MCF 10A (cell line): ENCODE data around the gene ARHGAP25. TPM values are rescaled to one million over a fixed set of nuclear protein-coding genes. Genes with fewer than 3 reads are reported as not detected.

ENCODE experiments used
- BruUV-seq: library from RNA; stranded (reverse); fragments of 400-500 nt; replicated peaks from 2 replicates; lab custom pipeline; 2021; lab: Mats Ljungman, UMichigan
- CTCF ChIA-PET: fragments of 300-600 bp; sonication (Branson Sonifier 250); formaldehyde crosslinking; extraction: SDS; loops from one replicate; lab custom pipeline; 2021; ENCODE audit warnings: antibody characterized with exemption, inconsistent platforms; lab: Yijun Ruan, JAX
- POLR2A ChIA-PET: fragments of 300-600, 350-650 bp; sonication (Branson Sonifier 250); formaldehyde crosslinking; extraction: SDS; loops from one replicate; lab custom pipeline; 2020; ENCODE audit warnings: antibody characterized with exemption, inconsistent platforms; lab: Yijun Ruan, JAX
- DNase-seq: peaks from one replicate; pipeline ENCODE4 v3.0.0-alpha.2; 2018; ENCODE audit not compliant: unreplicated experiment
- H3K27ac Mint-ChIP-seq: one replicate; pipeline ENCODE4 v1.8.0; 2022; ENCODE audit warnings: mild to moderate bottlenecking, low read depth, mixed read lengths; ENCODE audit not compliant: unreplicated experiment
- H3K27me3 Mint-ChIP-seq: one replicate; pipeline ENCODE4 v1.8.0; 2022; ENCODE audit warnings: mixed read lengths; ENCODE audit not compliant: insufficient read depth, unreplicated experiment
- H3K36me3 Mint-ChIP-seq: one replicate; pipeline ENCODE4 v1.8.0; 2022; ENCODE audit warnings: mild to moderate bottlenecking, moderate library complexity, mixed read lengths; ENCODE audit not compliant: insufficient read depth, unreplicated experiment
- H3K4me1 Mint-ChIP-seq: one replicate; pipeline ENCODE4 v1.8.0; 2022; ENCODE audit warnings: mixed read lengths; ENCODE audit not compliant: insufficient read depth, unreplicated experiment
- H3K4me3 Mint-ChIP-seq: one replicate; pipeline ENCODE4 v1.8.0; 2022; ENCODE audit warnings: mild to moderate bottlenecking, moderate library complexity, mixed read lengths; ENCODE audit not compliant: unreplicated experiment
- H3K9me3 Mint-ChIP-seq: one replicate; pipeline ENCODE4 v1.8.0; 2022; ENCODE audit warnings: mixed read lengths; ENCODE audit not compliant: unreplicated experiment
- CTCF ChIP-seq: fragments of 200-600 bp; IDR thresholded peaks from one replicate; pipeline ENCODE4 v1.8.0; 2022; ENCODE audit warnings: antibody characterized with exemption, mild to moderate bottlenecking; ENCODE audit not compliant: unreplicated experiment
- intact Hi-C: fragments of 100-400 bp; cut with micrococcal nuclease; formaldehyde crosslinking; loops from 2 replicates; pipeline ENCODE4 v1.14.1; 2022
- total RNA-seq: library from RNA; stranded (reverse); gene quantifications from 2 replicates; pipeline ENCODE4 v1.2.3, GENCODE V29; 2022

Gene ARHGAP25
- total RNA-seq, 1 experiment from 2014 or later, result 0.93 TPM

GRCh38 chr2:68762100-68762499 is 27.5 kb downstream of the ARHGAP25 start:
- POLR2A ChIA-PET, result interaction anchor here (1.0 kb wide), 1 partner anchor 10 kb away, joined by 3 read pairs; no protein-coding TSS in a partner anchor
- BruUV-seq, result no TSS peak
- intact Hi-C loops, result no loop called here
- Mint-ChIP-seq H3K9me3 (peaks cover 2% of the 10 kb centered on the region), H3K27ac (no peak overlapping the region), H3K4me3 (no peak overlapping the region), H3K36me3 (no peaks in the 10 kb centered on the region), H3K4me1 (peaks cover 11% of the 10 kb centered on the region), H3K27me3 (no peaks in the 10 kb centered on the region)
- DNase-seq, result no peak
- no peak for TF ChIP-seq CTCF
- CTCF ChIA-PET, result interaction anchor here (0.6 to 1.6 kb wide), 4 partner anchors 10 to 320 kb away, joined by 3 to 6 read pairs (median 3); no protein-coding TSS in a partner anchor

- intact Hi-C loops, result no loop called here
- CTCF ChIA-PET, result interaction anchor here (0.6 to 1.6 kb wide), 3 partner anchors 11 to 321 kb away, joined by 3 to 6 read pairs (median 3); no protein-coding TSS in a partner anchor
- H3K4me3 Mint-ChIP-seq, result no peak overlapping the region
- H3K9me3 Mint-ChIP-seq, result no peaks in the 10 kb centered on the region
- no peak overlapping the region for H3K27ac Mint-ChIP-seq
- POLR2A ChIA-PET, result interaction anchor here (1.0 kb wide), 1 partner anchor 11 kb away, joined by 3 read pairs; no protein-coding TSS in a partner anchor
- no TSS peak for BruUV-seq
- TF ChIP-seq CTCF, result no peak
- H3K36me3 Mint-ChIP-seq, result no peaks in the 10 kb centered on the region
- no peaks in the 10 kb centered on the region for H3K27me3 Mint-ChIP-seq
- DNase-seq, result no peak
- peaks cover 11% of the 10 kb centered on the region for H3K4me1 Mint-ChIP-seq
Observed at GRCh38 chr2:68762665-68763064, 28.1 kb downstream of the ARHGAP25 start.

- no peaks in the 10 kb centered on the region for H3K9me3 Mint-ChIP-seq
- no peaks in the 10 kb centered on the region for H3K36me3 Mint-ChIP-seq
- no peak for DNase-seq
- H3K4me1 Mint-ChIP-seq, result peaks cover 11% of the 10 kb centered on the region
- H3K27me3 Mint-ChIP-seq, result no peaks in the 10 kb centered on the region
- BruUV-seq, result no TSS peak
- ChIA-PET POLR2A (no interaction called here), CTCF (interaction anchor here (0.6 to 1.8 kb wide), 6 partner anchors 13 to 790 kb away, joined by 3 to 9 read pairs (median 4); no protein-coding TSS in a partner anchor)
- no peak overlapping the region for H3K4me3 Mint-ChIP-seq
- intact Hi-C loops, result no loop called here
- no peak for TF ChIP-seq CTCF
- no peak overlapping the region for H3K27ac Mint-ChIP-seq
Observed at GRCh38 chr2:68764041-68764805, 29.6 kb downstream of the ARHGAP25 start.

- CTCF ChIA-PET, result interaction anchor here (1.1 to 1.8 kb wide), 4 partner anchors 13 to 301 kb away, joined by 4 to 9 read pairs (median 6); no protein-coding TSS in a partner anchor
- DNase-seq, result no peak
- TF ChIP-seq CTCF, result no peak
- Mint-ChIP-seq H3K4me1 (peaks cover 13% of the 10 kb centered on the region), H3K27me3 (no peaks in the 10 kb centered on the region), H3K4me3 (no peak overlapping the region), H3K9me3 (no peaks in the 10 kb centered on the region), H3K27ac (no peak overlapping the region), H3K36me3 (no peaks in the 10 kb centered on the region)
- BruUV-seq, result no TSS peak
- POLR2A ChIA-PET, result no interaction called here
- intact Hi-C loops, result no loop called here
Observed at GRCh38 chr2:68764806-68765311, 30.2 kb downstream of the ARHGAP25 start.
